Stimulated activated CD4-positive, alpha-beta T cell treated with anti-CD3 and anti-CD28 coated beads, Interleukin-15, amount 100 ng/mL, for 24 hours (primary cell): ENCODE measurements around the gene IL22.

ENCODE experiments used
- DNase-seq: peaks from one replicate; pipeline ENCODE4 v3.0.0-alpha.2; 2020

The IL22 gene

GRCh38 chr12:68263366-68263765 lies 10.0 kb upstream of the IL22 start:
- DNase-seq = no peak

GRCh38 chr12:68261896-68262295 lies 8.5 kb upstream of the IL22 start:
- DNase-seq = no peak

GRCh38 chr12:68260153-68260552 lies 6.7 kb upstream of the IL22 start:
- no peak for DNase-seq

- peak; percentile 48 for DNase-seq
Measured at GRCh38 chr12:68259318-68259940, 6.0 kb upstream of the IL22 start.

- no peak for DNase-seq
Measured at GRCh38 chr12:68252077-68252476, 1.3 kb downstream of the IL22 start.

GRCh38 chr12:68250454-68250853 lies 3.0 kb downstream of the IL22 start:
- no peak for DNase-seq

GRCh38 chr12:68247785-68248184 lies 5.6 kb downstream of the IL22 start:
- no peak for DNase-seq

GRCh38 chr12:68246350-68246749 lies 7.1 kb downstream of the IL22 start:
- no peak for DNase-seq

GRCh38 chr12:68245180-68246021 lies 8.0 kb downstream of the IL22 start:
- no peak for DNase-seq

- DNase-seq = no peak
Measured at GRCh38 chr12:68242777-68243176, 10.6 kb downstream of the IL22 start.

- DNase-seq = peak; percentile 68
Measured at GRCh38 chr12:68240975-68241374, 12.4 kb downstream of the IL22 start.

- no peak for DNase-seq
Measured at GRCh38 chr12:68240079-68240478, 13.3 kb downstream of the IL22 start.

- DNase-seq = no peak
Measured at GRCh38 chr12:68239309-68239982, 14.0 kb downstream of the IL22 start.

GRCh38 chr12:68237619-68238018 lies 15.8 kb downstream of the IL22 start:
- no peak for DNase-seq

GRCh38 chr12:68237078-68237477 lies 16.3 kb downstream of the IL22 start:
- no peak for DNase-seq

- peak; percentile 42 for DNase-seq
Measured at GRCh38 chr12:68236421-68237059, 16.9 kb downstream of the IL22 start.

GRCh38 chr12:68235576-68235975 lies 17.8 kb downstream of the IL22 start:
- DNase-seq = no peak

GRCh38 chr12:68234140-68234539 lies 19.3 kb downstream of the IL22 start:
- no peak for DNase-seq

GRCh38 chr12:68233498-68233897 lies 19.9 kb downstream of the IL22 start:
- no peak for DNase-seq

GRCh38 chr12:68231691-68232090 lies 21.7 kb downstream of the IL22 start:
- DNase-seq = no peak

- DNase-seq = no peak
Measured at GRCh38 chr12:68231229-68231628, 22.2 kb downstream of the IL22 start.

GRCh38 chr12:68229956-68230355 lies 23.4 kb downstream of the IL22 start:
- DNase-seq = no peak

GRCh38 chr12:68227356-68227755 lies 26.0 kb downstream of the IL22 start:
- DNase-seq = no peak
